ENCODE data around the gene NECAB2. TPM values are rescaled to one million over a fixed set of nuclear protein-coding genes. Genes with fewer than 3 reads are reported as not detected.

The NECAB2 gene
- total and polyA plus RNA-seq, 7 donors: 0.34 to 3.1 (median 1.8) TPM; not detected in 4

GRCh38 chr16:83943516-83944050 lies 24.5 kb upstream of the NECAB2 start:
- H3K9me3 ChIP-seq: no peaks in the 10 kb centered on the region
- H3K27ac ChIP-seq: no peak overlapping the region
- 87 to 91% methylated on average over 10 of the region's 10 CpGs for WGBS, 2 donors
- intact Hi-C loops (cut with DNase I): no loop called here
- no peak for DNase-seq
- H3K4me3 ChIP-seq: no peak overlapping the region
- H3K4me1 ChIP-seq: no peaks in the 10 kb centered on the region
- no peaks in the 10 kb centered on the region for H3K27me3 ChIP-seq
- no peak for TF ChIP-seq POLR2AphosphoS5 (IDR thresholded peaks at IDR 0.05)
- no peak for TF ChIP-seq CTCF (IDR thresholded peaks at IDR 0.05)
- no peak for TF ChIP-seq EP300 (IDR thresholded peaks at IDR 0.05)
- no peak for TF ChIP-seq POLR2A (IDR thresholded peaks at IDR 0.05)
- H3K36me3 ChIP-seq: no peaks in the 10 kb centered on the region

- WGBS, 2 donors: 83 to 92% methylated on average over 10 of the region's 10 CpGs
- Histone ChIP-seq H3K36me3 (no peaks in the 10 kb centered on the region), H3K4me3 (no peak overlapping the region), H3K9me3 (no peaks in the 10 kb centered on the region), H3K27me3 (no peaks in the 10 kb centered on the region), H3K4me1 (no peaks in the 10 kb centered on the region), H3K27ac (no peak overlapping the region)
- TF ChIP-seq CTCF (IDR thresholded peaks at IDR 0.05): no peak
- no peak for TF ChIP-seq EP300 (IDR thresholded peaks at IDR 0.05)
- no peak for TF ChIP-seq POLR2A (IDR thresholded peaks at IDR 0.05)
- TF ChIP-seq POLR2AphosphoS5 (IDR thresholded peaks at IDR 0.05): no peak
- intact Hi-C loops (cut with DNase I): no loop called here
- no peak for DNase-seq
Measured at GRCh38 chr16:83945587-83945986, 22.5 kb upstream of the NECAB2 start.

DNA sequence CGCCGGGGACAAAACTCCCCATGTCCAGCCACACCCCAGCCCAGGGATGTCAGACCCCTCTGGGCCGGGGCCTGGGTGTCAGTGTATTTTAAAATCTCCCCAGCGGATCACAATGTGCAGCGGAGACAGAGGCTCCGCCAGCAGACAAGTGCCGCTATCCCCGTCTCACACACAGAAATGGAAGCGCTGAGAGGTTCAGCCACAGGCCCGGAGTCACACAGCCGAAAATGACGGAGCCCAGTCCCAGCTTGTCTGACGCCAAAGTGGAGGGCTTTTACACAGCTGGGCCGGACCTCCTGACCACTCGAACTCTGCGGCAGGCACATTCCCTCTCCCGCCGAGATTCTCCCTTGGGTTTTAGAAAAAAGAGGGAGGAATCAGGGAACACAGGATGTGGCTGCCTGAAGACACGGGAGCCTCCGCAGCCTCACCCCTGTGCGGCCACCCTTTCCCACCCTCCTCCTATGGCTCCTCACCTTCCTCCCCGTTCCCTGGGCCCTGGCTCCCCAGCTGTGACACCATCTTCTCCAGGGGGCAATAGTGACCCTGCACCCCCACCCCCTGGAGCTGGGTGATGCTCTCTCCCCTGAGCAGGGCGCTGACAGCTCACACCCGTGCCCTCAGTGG lies 21.8 kb upstream of the NECAB2 start:
- intact Hi-C loops (cut with DNase I): no loop called here
- TF ChIP-seq POLR2A (IDR thresholded peaks at IDR 0.05): no peak
- no peak for TF ChIP-seq CTCF (IDR thresholded peaks at IDR 0.05)
- no peak for TF ChIP-seq EP300 (IDR thresholded peaks at IDR 0.05)
- no peak for TF ChIP-seq POLR2AphosphoS5 (IDR thresholded peaks at IDR 0.05)
- Histone ChIP-seq H3K9me3 (no peaks in the 10 kb centered on the region), H3K4me3 (no peak overlapping the region), H3K4me1 (no peaks in the 10 kb centered on the region), H3K27ac (no peak overlapping the region), H3K36me3 (no peaks in the 10 kb centered on the region), H3K27me3 (no peaks in the 10 kb centered on the region)
- DNase-seq: no peak
- 86 to 91% methylated on average over 24 of the region's 24 CpGs for WGBS, 2 donors

DNA sequence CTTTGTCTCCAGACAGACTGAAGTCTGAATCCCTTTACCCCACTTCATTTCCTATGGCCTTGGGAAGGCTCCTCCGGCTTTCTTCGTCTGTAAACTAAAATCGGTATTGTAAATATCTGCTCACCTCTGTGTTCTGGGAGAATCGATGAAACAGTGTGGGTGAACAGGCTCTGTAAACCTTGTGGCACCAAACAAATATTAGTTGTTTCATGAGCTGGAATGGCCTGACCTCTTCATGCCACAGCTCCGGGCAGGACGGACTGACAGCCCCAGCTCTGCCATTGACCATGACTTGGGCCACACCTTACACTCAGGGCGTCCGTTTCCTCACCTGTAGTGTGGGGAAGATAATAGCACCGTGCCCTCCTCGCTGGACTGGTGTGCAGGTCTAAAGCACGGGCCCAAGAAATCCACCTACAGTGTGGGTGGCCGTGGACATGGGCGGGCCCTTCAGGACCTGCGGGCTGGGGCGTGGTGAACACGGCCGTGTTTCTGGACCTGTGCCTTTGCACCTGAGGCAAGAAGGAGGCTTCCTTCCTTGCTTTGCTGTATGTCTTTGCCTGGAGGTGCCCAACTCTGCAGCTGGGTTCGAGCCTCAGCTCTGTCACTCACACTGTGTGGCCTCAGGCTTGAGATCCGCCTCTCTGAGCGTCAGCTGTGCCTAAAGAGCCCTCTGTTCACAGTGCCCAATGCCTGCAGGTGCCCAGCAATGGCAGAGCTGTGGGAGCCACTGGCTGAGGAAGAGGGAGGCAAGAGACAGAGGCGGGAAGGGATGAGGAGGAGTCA lies 21.1 kb upstream of the NECAB2 start:
- WGBS, 2 donors: 65 to 78% methylated on average over 21 of the region's 21 CpGs

More for the DNA sequence above, 21.1 kb upstream of the NECAB2 start:
- no peaks in the 10 kb centered on the region for H3K27me3 ChIP-seq
- TF ChIP-seq EP300 (IDR thresholded peaks at IDR 0.05) (no peak), CTCF (IDR thresholded peaks at IDR 0.05) (no peak), POLR2A (IDR thresholded peaks at IDR 0.05) (no peak), POLR2AphosphoS5 (IDR thresholded peaks at IDR 0.05) (no peak)
- H3K4me1 ChIP-seq: no peaks in the 10 kb centered on the region
- intact Hi-C loops (cut with DNase I): no loop called here
- no peak overlapping the region for H3K27ac ChIP-seq
- DNase-seq: no peak
- H3K36me3 ChIP-seq: no peaks in the 10 kb centered on the region
- no peaks in the 10 kb centered on the region for H3K9me3 ChIP-seq
- no peak overlapping the region for H3K4me3 ChIP-seq
